Measurements from ENCODE around the gene THRB. TPM values are rescaled to one million over a fixed set of nuclear protein-coding genes. Genes with fewer than 3 reads are reported as not detected.

Gene THRB
- total RNA-seq, 2 donors from 2014 or later, result 0.24 to 0.26 TPM

DNA sequence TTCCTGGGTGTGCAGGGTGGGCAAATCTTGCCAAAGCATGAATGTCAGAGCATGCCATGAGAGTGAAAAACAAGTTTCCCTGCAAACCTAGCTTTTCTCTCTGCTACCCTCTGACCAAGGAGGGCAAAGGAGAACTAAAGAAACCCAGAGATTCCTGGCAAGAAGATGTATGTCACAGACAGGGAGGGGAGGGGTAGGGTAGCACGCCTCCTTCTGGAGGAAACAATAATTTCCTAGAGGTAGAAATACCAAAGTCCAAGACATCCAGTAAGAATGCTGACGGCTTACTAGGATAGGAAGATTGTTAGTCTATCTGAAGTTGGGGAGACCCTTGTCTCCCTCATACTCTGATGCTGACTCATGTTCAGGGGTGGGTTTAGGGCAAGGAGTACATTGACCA lies 345.6 kb downstream of the THRB start:
- H3K9me3 ChIP-seq (ENCODE audit: control insufficient read depth, low read length), result no peaks in the 10 kb centered on the region
- no peak overlapping the region for H3K27ac Mint-ChIP-seq
- H3K9me3 Mint-ChIP-seq, result no peaks in the 10 kb centered on the region
- H3K27me3 Mint-ChIP-seq (ENCODE audit: insufficient read depth), result peaks cover 26% of the 10 kb centered on the region
- TF ChIP-seq, protein P1, sequence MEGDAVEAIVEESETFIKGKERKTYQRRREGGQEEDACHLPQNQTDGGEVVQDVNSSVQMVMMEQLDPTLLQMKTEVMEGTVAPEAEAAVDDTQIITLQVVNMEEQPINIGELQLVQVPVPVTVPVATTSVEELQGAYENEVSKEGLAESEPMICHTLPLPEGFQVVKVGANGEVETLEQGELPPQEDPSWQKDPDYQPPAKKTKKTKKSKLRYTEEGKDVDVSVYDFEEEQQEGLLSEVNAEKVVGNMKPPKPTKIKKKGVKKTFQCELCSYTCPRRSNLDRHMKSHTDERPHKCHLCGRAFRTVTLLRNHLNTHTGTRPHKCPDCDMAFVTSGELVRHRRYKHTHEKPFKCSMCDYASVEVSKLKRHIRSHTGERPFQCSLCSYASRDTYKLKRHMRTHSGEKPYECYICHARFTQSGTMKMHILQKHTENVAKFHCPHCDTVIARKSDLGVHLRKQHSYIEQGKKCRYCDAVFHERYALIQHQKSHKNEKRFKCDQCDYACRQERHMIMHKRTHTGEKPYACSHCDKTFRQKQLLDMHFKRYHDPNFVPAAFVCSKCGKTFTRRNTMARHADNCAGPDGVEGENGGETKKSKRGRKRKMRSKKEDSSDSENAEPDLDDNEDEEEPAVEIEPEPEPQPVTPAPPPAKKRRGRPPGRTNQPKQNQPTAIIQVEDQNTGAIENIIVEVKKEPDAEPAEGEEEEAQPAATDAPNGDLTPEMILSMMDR (conservative IDR thresholded peaks at IDR 0.05), result peak; percentile 78
- no peaks in the 10 kb centered on the region for H3K36me3 Mint-ChIP-seq (ENCODE audit: low read depth)
- no peak overlapping the region for H3K4me3 ChIP-seq (ENCODE audit: low read length)
- no peak overlapping the region for H3K27ac ChIP-seq (ENCODE audit: low read depth, low read length)
- peak; percentile 64 for DNase-seq
- H3K4me1 Mint-ChIP-seq, result peaks cover 5% of the 10 kb centered on the region
- no peak overlapping the region for H3K4me3 Mint-ChIP-seq
- H3K36me3 ChIP-seq (ENCODE audit: control insufficient read depth, insufficient read depth, low read length), result no peaks in the 10 kb centered on the region
- no peaks in the 10 kb centered on the region for H3K4me1 ChIP-seq (ENCODE audit: control insufficient read depth, insufficient read depth, low read length)
- WGBS, 2 experiments (ENCODE audit: insufficient coverage in 1 of 2, insufficient read length in 1 of 2), result 68 to 100% methylated on average over 1 to 2 of the region's 2 CpGs
- H3K27me3 ChIP-seq (ENCODE audit: control insufficient read depth, insufficient read depth, low read length, poor library complexity, severe bottlenecking), result peaks cover 79% of the 10 kb centered on the region
- H3K9ac ChIP-seq (ENCODE audit: extremely low read depth, low read length, poor library complexity, severe bottlenecking), result no peak overlapping the region

DNA sequence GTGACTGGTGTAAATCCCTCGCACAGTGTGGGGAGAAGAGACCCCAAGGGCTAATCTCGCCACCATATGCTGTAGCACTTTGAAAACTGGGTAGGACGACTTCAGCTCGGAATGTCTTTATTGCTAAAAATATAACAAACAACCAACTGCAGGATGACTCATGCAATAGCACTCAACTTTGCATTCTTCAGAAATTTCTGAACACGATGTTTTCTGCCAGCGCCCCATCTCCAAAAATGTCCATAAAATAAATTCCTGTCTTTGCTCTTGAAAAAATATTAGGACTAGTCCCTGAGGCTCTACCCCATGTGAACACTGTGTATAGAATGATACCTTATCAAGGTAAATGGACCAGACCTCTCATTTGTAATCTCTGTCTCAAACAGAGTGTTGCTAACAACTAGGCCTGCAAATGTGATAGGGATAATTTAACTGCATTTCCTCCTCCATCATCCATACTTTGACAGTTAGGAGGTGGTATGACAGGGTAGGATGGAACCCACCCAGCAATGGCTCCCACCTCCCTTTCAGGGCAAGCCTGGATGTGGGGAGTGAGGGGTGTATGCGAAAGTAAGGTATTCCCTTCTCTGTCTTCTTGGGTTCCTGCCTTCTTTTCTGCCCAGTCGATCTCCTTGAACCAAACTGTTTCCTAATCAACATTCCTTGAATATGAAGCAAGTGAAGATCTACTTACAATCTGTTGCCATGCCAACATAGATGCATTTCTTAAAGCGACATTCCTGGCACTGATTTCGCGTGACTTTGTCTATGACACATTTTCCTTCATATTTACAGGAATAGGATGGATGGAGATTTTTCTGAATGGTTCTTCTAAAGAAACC lies 348.4 kb downstream of the THRB start:
- Mint-ChIP-seq H3K27ac (no peak overlapping the region), H3K27me3 (ENCODE audit: insufficient read depth) (peaks cover 52% of the 10 kb centered on the region), H3K4me3 (no peak overlapping the region), H3K36me3 (ENCODE audit: low read depth) (no peaks in the 10 kb centered on the region), H3K4me1 (peaks cover 5% of the 10 kb centered on the region), H3K9me3 (no peaks in the 10 kb centered on the region)
- no peaks in the 10 kb centered on the region for H3K9me3 ChIP-seq (ENCODE audit: control insufficient read depth, low read length)
- no peaks in the 10 kb centered on the region for H3K36me3 ChIP-seq (ENCODE audit: control insufficient read depth, insufficient read depth, low read length)
- no peak overlapping the region for H3K4me3 ChIP-seq (ENCODE audit: low read length)
- no peak overlapping the region for H3K27ac ChIP-seq (ENCODE audit: low read depth, low read length)
- WGBS, 2 experiments (ENCODE audit: insufficient coverage in 1 of 2, insufficient read length in 1 of 2), result 78 to 87% methylated on average over 6 to 11 of the region's 11 CpGs
- DNase-seq, result no peak
- no peaks in the 10 kb centered on the region for H3K4me1 ChIP-seq (ENCODE audit: control insufficient read depth, insufficient read depth, low read length)
- H3K27me3 ChIP-seq (ENCODE audit: control insufficient read depth, insufficient read depth, low read length, poor library complexity, severe bottlenecking), result peaks cover 92% of the 10 kb centered on the region
- TF ChIP-seq, protein P1 (conservative IDR thresholded peaks at IDR 0.05), result no peak
- H3K9ac ChIP-seq (ENCODE audit: extremely low read depth, low read length, poor library complexity, severe bottlenecking), result no peak overlapping the region

DNA sequence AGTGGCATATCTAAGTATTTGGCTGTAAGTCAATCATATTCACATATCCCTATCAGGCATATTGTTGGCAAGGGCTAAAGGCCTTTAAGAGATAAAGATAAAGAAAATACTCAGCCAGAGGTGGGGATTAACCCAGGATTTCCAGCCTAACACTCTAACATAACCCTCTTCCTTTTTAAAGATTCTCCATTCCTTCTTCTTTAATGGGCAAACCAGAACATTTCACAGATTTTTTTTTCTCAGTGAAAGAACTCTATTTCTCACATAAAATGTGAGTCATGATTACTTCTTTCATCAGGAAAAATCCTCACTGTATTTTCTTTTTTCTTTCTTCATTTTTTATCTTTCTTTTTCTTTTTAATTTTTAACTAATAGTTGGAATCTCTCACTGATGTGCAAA lies 349.2 kb downstream of the THRB start:
- Histone ChIP-seq H3K9ac (ENCODE audit: extremely low read depth, low read length, poor library complexity, severe bottlenecking) (no peak overlapping the region), H3K4me1 (ENCODE audit: control insufficient read depth, insufficient read depth, low read length) (no peaks in the 10 kb centered on the region), H3K36me3 (ENCODE audit: control insufficient read depth, insufficient read depth, low read length) (no peaks in the 10 kb centered on the region), H3K27ac (ENCODE audit: low read depth, low read length) (no peak overlapping the region), H3K4me3 (ENCODE audit: low read length) (no peak overlapping the region), H3K9me3 (ENCODE audit: control insufficient read depth, low read length) (no peaks in the 10 kb centered on the region), H3K27me3 (ENCODE audit: control insufficient read depth, insufficient read depth, low read length, poor library complexity, severe bottlenecking) (peaks cover 92% of the 10 kb centered on the region)
- Mint-ChIP-seq H3K9me3 (no peaks in the 10 kb centered on the region), H3K4me1 (peaks cover 5% of the 10 kb centered on the region), H3K27me3 (ENCODE audit: insufficient read depth) (peaks cover 54% of the 10 kb centered on the region), H3K4me3 (no peak overlapping the region), H3K27ac (no peak overlapping the region), H3K36me3 (ENCODE audit: low read depth) (no peaks in the 10 kb centered on the region)
- DNase-seq, result no peak
- TF ChIP-seq, protein P1 (conservative IDR thresholded peaks at IDR 0.05), result no peak
